Nephron (organoid): ENCODE measurements around the gene RRP9.
A peak's percentile ranks its signal among the peaks of the same experiment; 100 is the strongest.

Experiments
- H3K27ac Mint-ChIP-seq, 3 experiments: 2 replicates each; pipeline ENCODE4 v1.8.0; 2020; ENCODE audit warnings: mixed read lengths in 3 of 3, mild to moderate bottlenecking in 2 of 3, moderate library complexity in 1 of 3
- H3K27me3 Mint-ChIP-seq: 2 replicates; pipeline ENCODE4 v1.8.0; 2021; ENCODE audit warnings: low read depth, mild to moderate bottlenecking, moderate library complexity, mixed read lengths
- H3K36me3 Mint-ChIP-seq: 2 replicates; pipeline ENCODE4 v1.8.0; 2020; ENCODE audit warnings: low read depth, mixed read lengths
- H3K4me1 Mint-ChIP-seq: 2 replicates; pipeline ENCODE4 v1.8.0; 2020; ENCODE audit warnings: mixed read lengths
- H3K4me3 Mint-ChIP-seq, 3 experiments: 2 replicates each; pipeline ENCODE4 v1.8.0; 2020; ENCODE audit warnings: mild to moderate bottlenecking in 3 of 3, mixed read lengths in 3 of 3, moderate library complexity in 2 of 3
- H3K9me3 Mint-ChIP-seq: 2 replicates; pipeline ENCODE4 v1.8.0; 2020; ENCODE audit warnings: mixed read lengths
- CTCF ChIP-seq, 3 experiments: fragments of 200-600 bp; sonication (generic); IDR thresholded peaks; one replicate each; pipeline ENCODE4 v1.5.0; 2021; ENCODE audit warnings: antibody characterized with exemption in 3 of 3; ENCODE audit not compliant: unreplicated experiment in 3 of 3

Gene RRP9

GRCh38 chr3:51944451-51945021 lies 2.8 kb upstream of the RRP9 start:
- no peak overlapping the region for H3K4me3 Mint-ChIP-seq
- no peaks in the 10 kb centered on the region for H3K27me3 Mint-ChIP-seq
- no peak overlapping the region for H3K27ac Mint-ChIP-seq
- peaks cover 19% of the 10 kb centered on the region for H3K4me1 Mint-ChIP-seq
- peaks cover 4% of the 10 kb centered on the region for H3K36me3 Mint-ChIP-seq
- no peak for TF ChIP-seq CTCF (IDR thresholded peaks at IDR 0.05; ENCODE audit: unreplicated experiment in 3 of 3)
- no peaks in the 10 kb centered on the region for H3K9me3 Mint-ChIP-seq

GRCh38 chr3:51943451-51944391 lies 2.0 kb upstream of the RRP9 start:
- H3K36me3 Mint-ChIP-seq = peaks cover 4% of the 10 kb centered on the region

DNA sequence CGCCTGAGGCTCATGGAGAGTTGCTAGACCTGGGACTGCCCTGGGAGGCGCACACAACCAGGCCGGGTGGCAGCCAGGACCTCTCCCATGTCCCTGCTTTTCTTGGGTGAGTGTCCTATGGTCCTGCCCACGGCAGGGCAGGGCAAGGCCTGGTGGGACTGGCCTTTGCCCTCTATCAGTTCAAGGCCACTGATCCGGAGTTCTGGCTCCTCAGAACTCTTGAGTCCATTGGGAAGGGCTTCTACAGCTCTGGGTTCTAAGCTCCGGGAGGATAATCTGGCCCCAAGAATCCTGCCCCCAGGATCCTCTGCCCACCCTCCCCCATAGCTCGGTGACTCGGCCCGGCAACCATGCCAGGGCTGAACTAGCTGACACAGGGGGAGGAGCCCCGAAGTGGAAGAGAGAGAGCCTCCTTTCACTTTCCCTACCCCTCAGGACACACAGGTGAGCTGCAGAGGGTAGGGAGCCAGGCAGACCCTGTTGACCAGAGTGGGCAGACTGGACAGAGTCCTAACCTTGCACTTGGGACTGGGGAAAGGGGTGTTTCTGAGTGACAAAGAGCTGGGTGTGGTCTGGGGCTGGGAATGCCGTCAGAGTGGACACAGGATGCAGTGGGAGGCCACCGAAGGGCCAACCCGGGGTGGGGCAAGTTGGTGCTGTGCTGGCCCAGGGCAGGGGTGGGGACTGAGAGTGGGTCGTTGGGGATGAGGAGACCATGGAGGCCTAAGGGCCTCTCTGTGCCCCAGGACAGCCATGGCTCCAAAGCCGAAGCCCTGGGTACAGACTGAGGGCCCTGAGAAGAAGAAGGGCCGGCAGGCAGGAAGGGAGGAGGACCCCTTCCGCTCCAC lies 1.1 kb upstream of the RRP9 start:
- Mint-ChIP-seq H3K4me1 (peaks cover 25% of the 10 kb centered on the region), H3K36me3 (peaks cover 4% of the 10 kb centered on the region), H3K27me3 (no peaks in the 10 kb centered on the region), H3K9me3 (no peaks in the 10 kb centered on the region), H3K4me3 (peak overlapping the region; percentile 87 to 94 (median 93)), H3K27ac (peak overlapping the region; percentile 71 to 90 (median 86))
- no peak for TF ChIP-seq CTCF (IDR thresholded peaks at IDR 0.05; ENCODE audit: unreplicated experiment in 3 of 3)

More at GRCh38 chr3:51943451-51944391, 2.0 kb upstream of the RRP9 start:
- Mint-ChIP-seq H3K4me3 (peak overlapping the region in 1 of 3 experiments; percentile 24), H3K27ac (peak overlapping the region in 1 of 3 experiments; percentile 32), H3K27me3 (no peaks in the 10 kb centered on the region), H3K4me1 (peaks cover 25% of the 10 kb centered on the region), H3K9me3 (no peaks in the 10 kb centered on the region)
- TF ChIP-seq CTCF (IDR thresholded peaks at IDR 0.05; ENCODE audit: unreplicated experiment in 3 of 3) = no peak

DNA sequence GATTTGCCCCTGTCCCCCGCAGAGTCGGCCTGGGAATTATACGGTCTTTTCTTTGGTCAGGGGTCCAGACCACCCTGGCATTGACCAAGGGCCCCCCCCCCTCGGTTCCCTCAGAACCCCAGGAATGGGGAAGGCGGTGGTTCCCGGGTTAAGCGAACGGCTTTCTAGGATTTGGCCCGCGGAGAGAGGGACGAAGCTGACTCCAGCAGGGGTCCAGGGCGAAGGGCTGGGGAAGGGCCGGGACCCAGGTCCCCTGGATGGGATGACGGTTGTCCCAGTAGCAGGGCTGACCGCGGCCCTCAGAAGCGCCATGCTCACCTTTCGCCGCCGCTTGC lies 274 bp downstream of the RRP9 start:
- no peak for TF ChIP-seq CTCF (IDR thresholded peaks at IDR 0.05; ENCODE audit: unreplicated experiment in 3 of 3)
- peaks cover 25% of the 10 kb centered on the region for H3K4me1 Mint-ChIP-seq
- H3K27me3 Mint-ChIP-seq = no peaks in the 10 kb centered on the region
- peak overlapping the region in 1 of 3 experiments; percentile 39 for H3K27ac Mint-ChIP-seq
- H3K36me3 Mint-ChIP-seq = peaks cover 13% of the 10 kb centered on the region
- peak overlapping the region; percentile 87 to 94 (median 93) for H3K4me3 Mint-ChIP-seq
- no peaks in the 10 kb centered on the region for H3K9me3 Mint-ChIP-seq

GRCh38 chr3:51940648-51941462 lies 849 bp downstream of the RRP9 start:
- H3K27ac Mint-ChIP-seq = peak overlapping the region in 1 of 3 experiments; percentile 39
- no peaks in the 10 kb centered on the region for H3K9me3 Mint-ChIP-seq
- no peaks in the 10 kb centered on the region for H3K27me3 Mint-ChIP-seq
- peaks cover 16% of the 10 kb centered on the region for H3K36me3 Mint-ChIP-seq
- peak overlapping the region; percentile 87 to 94 (median 93) for H3K4me3 Mint-ChIP-seq
- no peak for TF ChIP-seq CTCF (IDR thresholded peaks at IDR 0.05; ENCODE audit: unreplicated experiment in 3 of 3)
- H3K4me1 Mint-ChIP-seq = peaks cover 25% of the 10 kb centered on the region
